Activated CD8-positive, alpha-beta T cell treated with anti-CD3 and anti-CD28 coated beads, Interleukin-2, amount 10 ng/mL, durations not matched to agents 7 days and 5 days (primary cell): ENCODE data around the gene FSHB. TPM values are rescaled to one million over a fixed set of nuclear protein-coding genes. Genes with fewer than 3 reads are reported as not detected.
"Not testable (repeated sequence)": the region's sequence is repeated elsewhere in the genome, so short reads cannot be mapped to it uniquely, and the experiment has no call there.

Experiments
- ATAC-seq: fragments of 150-1000 bp; cut with Tn5 transposase; one replicate; pipeline ENCODE4 v1.10.0; 2021; ENCODE audit warnings: moderate library complexity
- CTCF ChIA-PET: fragments of 350-600 bp; sonication (Branson Sonifier 250); formaldehyde crosslinking; loops from one replicate; lab custom pipeline; 2021; ENCODE audit warnings: antibody characterized with exemption; lab: Charles Lee
- POLR2A ChIA-PET: fragments of 350-600 bp; sonication (Branson Sonifier 250); formaldehyde crosslinking; loops from one replicate; lab custom pipeline; 2021; ENCODE audit warnings: antibody characterized with exemption; lab: Charles Lee
- DNase-seq: peaks from one replicate; pipeline ENCODE4 v3.0.0-alpha.2; 2020
- H3K27ac Mint-ChIP-seq: one replicate; pipeline ENCODE4 v1.8.0; 2021; ENCODE audit warnings: mild to moderate bottlenecking, mixed read lengths
- H3K27me3 Mint-ChIP-seq: one replicate; pipeline ENCODE4 v1.8.0; 2021; ENCODE audit warnings: low read depth, mixed read lengths
- H3K36me3 Mint-ChIP-seq: one replicate; pipeline ENCODE4 v1.8.0; 2021; ENCODE audit warnings: low read depth, mixed read lengths
- H3K4me1 Mint-ChIP-seq: one replicate; pipeline ENCODE4 v1.8.0; 2021; ENCODE audit warnings: low read depth, mixed read lengths
- H3K4me3 Mint-ChIP-seq: one replicate; pipeline ENCODE4 v1.8.0; 2021; ENCODE audit warnings: mild to moderate bottlenecking, mixed read lengths
- H3K9me3 Mint-ChIP-seq: one replicate; pipeline ENCODE4 v1.8.0; 2022; ENCODE audit warnings: mixed read lengths; ENCODE audit not compliant: insufficient read depth
- total RNA-seq, 2 experiments: library from RNA; stranded (reverse); gene quantifications; one replicate each; pipeline ENCODE4 v1.2.3, GENCODE V29; 2021

The FSHB gene
- total RNA-seq, 2 experiments from 2014 or later: not detected

- Mint-ChIP-seq H3K4me3 (no peak overlapping the region), H3K9me3 (no peaks in the 10 kb centered on the region), H3K27me3 (peaks cover 5% of the 10 kb centered on the region), H3K27ac (no peak overlapping the region), H3K4me1 (no peaks in the 10 kb centered on the region), H3K36me3 (no peaks in the 10 kb centered on the region)
- ATAC-seq (no peak), DNase-seq (no peak)
- CTCF ChIA-PET: no interaction called here
- POLR2A ChIA-PET: no interaction called here
Observed at GRCh38 chr11:30228323-30228884, 2.4 kb upstream of the FSHB start.

GRCh38 chr11:30239025-30239424, 8.2 kb downstream of the FSHB start:
- CTCF ChIA-PET: no interaction called here
- Mint-ChIP-seq H3K36me3 (no peaks in the 10 kb centered on the region), H3K4me1 (no peaks in the 10 kb centered on the region), H3K9me3 (no peaks in the 10 kb centered on the region), H3K4me3 (no peak overlapping the region), H3K27ac (no peak overlapping the region), H3K27me3 (peaks cover 2% of the 10 kb centered on the region)
- ATAC-seq (no peak), DNase-seq (no peak)
- POLR2A ChIA-PET: no interaction called here

GRCh38 chr11:30244265-30244664, 13.5 kb downstream of the FSHB start:
- Mint-ChIP-seq H3K4me3 (no peak overlapping the region), H3K4me1 (no peaks in the 10 kb centered on the region), H3K36me3 (no peaks in the 10 kb centered on the region), H3K9me3 (no peaks in the 10 kb centered on the region), H3K27me3 (peaks cover 14% of the 10 kb centered on the region), H3K27ac (no peak overlapping the region)
- POLR2A ChIA-PET: no interaction called here
- DNase-seq: no peak
- CTCF ChIA-PET: no interaction called here
- no peak for ATAC-seq

GRCh38 chr11:30245621-30246020, 14.8 kb downstream of the FSHB start:
- ATAC-seq (no peak), DNase-seq (no peak)
- Mint-ChIP-seq H3K36me3 (no peaks in the 10 kb centered on the region), H3K9me3 (no peaks in the 10 kb centered on the region), H3K27ac (no peak overlapping the region), H3K4me3 (no peak overlapping the region), H3K4me1 (no peaks in the 10 kb centered on the region), H3K27me3 (peaks cover 14% of the 10 kb centered on the region)
- CTCF ChIA-PET: no interaction called here
- POLR2A ChIA-PET: no interaction called here

DNA sequence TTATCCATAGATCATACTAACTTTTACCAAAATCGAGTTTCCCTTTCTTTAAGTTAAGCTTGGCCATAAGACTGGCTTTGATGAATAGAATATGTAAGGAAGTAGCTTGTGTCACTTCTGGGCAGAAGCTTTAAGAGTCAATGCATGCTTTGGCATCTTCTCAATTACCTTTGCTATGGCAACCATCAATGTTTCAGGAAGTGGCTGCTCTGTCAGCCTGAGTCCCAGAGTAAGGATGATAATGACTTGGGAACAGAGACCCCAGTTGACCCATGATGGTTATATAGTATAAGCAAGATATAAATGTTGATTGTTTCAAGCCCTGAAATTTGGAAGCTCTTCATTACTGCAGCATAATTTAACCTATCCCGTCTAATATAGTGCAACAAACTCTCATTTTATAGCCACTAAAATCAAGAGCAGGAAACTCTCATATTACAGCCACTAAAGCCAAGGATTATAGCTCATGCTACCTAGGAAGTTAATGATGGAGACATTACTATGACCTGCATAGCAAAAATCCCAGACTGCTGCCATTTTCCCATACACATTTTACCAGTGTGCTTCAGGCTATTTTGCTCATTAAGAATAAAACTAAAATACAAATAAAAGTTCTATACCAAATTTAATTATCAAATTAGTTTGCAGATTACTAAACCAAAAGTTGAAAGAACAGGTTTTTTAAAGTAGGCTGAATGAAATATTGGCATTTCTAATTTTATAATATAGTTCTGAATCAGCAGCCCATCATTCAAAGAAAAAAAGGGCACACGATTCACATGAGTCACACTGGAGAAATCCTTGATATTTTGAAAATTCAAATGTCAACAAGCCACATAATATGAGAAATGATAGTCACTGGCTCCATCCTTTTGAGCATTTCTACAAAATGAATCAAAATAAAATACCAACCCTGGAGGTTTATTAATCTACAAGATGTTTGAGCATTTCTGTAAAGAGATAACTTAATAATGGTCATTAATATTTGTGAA, 23.8 kb downstream of the FSHB start:
- ATAC-seq (no peak), DNase-seq (no peak)
- Mint-ChIP-seq H3K9me3 (no peaks in the 10 kb centered on the region), H3K27ac (no peak overlapping the region), H3K36me3 (no peaks in the 10 kb centered on the region), H3K4me3 (no peak overlapping the region), H3K4me1 (no peaks in the 10 kb centered on the region), H3K27me3 (peaks cover 10% of the 10 kb centered on the region)
- POLR2A ChIA-PET: no interaction called here
- CTCF ChIA-PET: interaction anchor here (1.0 kb wide), 1 partner anchor 18 kb away, joined by 3 read pairs; no protein-coding TSS in a partner anchor

- Mint-ChIP-seq H3K4me3 (no peak overlapping the region), H3K36me3 (no peaks in the 10 kb centered on the region), H3K27ac (no peak overlapping the region), H3K9me3 (no peaks in the 10 kb centered on the region), H3K27me3 (peaks cover 12% of the 10 kb centered on the region), H3K4me1 (no peaks in the 10 kb centered on the region)
- CTCF ChIA-PET: interaction anchor here (1.0 kb wide), 1 partner anchor 17 kb away, joined by 3 read pairs; no protein-coding TSS in a partner anchor
- DNase-seq (no peak), ATAC-seq (no peak)
- POLR2A ChIA-PET: no interaction called here
Observed at GRCh38 chr11:30255637-30256036, 24.8 kb downstream of the FSHB start.

DNA sequence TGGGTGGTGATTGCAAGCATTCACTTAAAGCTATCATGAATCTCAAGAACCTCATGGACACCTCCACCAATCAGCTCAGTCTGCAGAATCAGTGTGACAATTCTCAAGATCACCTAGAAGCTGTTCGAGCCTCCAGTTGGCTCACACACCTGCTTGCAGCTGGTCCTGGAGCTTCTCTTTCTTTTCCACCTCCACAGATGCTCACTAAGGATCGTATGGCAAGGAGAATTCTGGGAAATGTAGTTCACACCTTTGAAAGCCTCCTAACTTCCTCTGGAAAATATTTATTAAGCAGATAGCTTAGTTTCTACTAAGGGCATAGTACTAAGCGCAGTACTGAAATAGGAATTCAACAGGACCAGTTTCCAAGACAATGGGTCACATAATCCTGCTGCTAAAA, 26.2 kb downstream of the FSHB start:
- Mint-ChIP-seq H3K9me3 (no peaks in the 10 kb centered on the region), H3K4me3 (no peak overlapping the region), H3K36me3 (no peaks in the 10 kb centered on the region), H3K27me3 (peaks cover 15% of the 10 kb centered on the region), H3K4me1 (no peaks in the 10 kb centered on the region), H3K27ac (no peak overlapping the region)
- no peak for DNase-seq
- ChIA-PET CTCF (interaction anchor here (1.5 kb wide), 1 partner anchor 15 kb away, joined by 6 read pairs; no protein-coding TSS in a partner anchor), POLR2A (no interaction called here)
- ATAC-seq: no peak

DNA sequence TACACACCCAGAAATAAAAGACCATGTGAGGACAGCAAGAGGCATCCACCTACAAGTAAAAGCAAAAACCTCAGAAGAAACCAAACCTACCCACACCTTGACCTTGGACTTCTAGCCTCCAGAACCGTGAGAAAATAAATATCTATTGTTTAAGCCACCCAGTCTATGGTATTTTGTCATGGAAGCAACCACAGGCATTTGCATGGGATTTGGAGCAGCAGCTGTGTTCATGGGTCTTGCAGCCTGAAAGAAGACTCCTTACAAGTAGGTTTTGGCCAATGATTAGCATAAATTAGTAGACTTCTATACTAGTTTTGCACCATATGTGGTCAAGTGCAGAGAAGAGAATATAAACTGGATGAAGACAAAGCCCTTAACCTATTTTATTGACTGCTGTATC, 27.9 kb downstream of the FSHB start:
- Mint-ChIP-seq H3K36me3 (no peaks in the 10 kb centered on the region), H3K9me3 (no peaks in the 10 kb centered on the region), H3K4me3 (no peak overlapping the region), H3K4me1 (no peaks in the 10 kb centered on the region), H3K27me3 (peaks cover 14% of the 10 kb centered on the region), H3K27ac (no peak overlapping the region)
- POLR2A ChIA-PET: no interaction called here
- CTCF ChIA-PET: no interaction called here
- no peak for DNase-seq
- no peak for ATAC-seq

DNA sequence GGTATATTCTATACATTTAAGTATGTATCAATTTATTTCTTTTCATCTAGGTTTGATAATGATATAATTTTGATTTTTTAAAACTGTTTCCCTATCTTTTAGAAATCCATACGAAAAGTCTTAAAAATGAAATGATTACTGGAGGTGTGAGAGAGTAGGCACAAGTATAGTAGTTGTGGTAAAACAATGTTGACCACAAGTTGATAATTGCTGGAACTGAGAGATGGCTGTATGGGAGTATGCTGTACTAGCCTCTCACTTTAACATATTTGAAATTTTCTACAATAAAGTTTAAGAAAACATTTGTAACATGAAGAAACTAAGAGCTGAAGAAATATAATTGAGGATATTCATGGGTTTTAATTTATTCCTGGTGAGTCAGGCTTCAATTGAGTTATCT, 30.0 kb downstream of the FSHB start:
- no peak for ATAC-seq
- H3K27ac Mint-ChIP-seq: no peak overlapping the region
- H3K4me1 Mint-ChIP-seq: no peaks in the 10 kb centered on the region
- POLR2A ChIA-PET: no interaction called here
- no peaks in the 10 kb centered on the region for H3K36me3 Mint-ChIP-seq
- peaks cover 11% of the 10 kb centered on the region for H3K27me3 Mint-ChIP-seq
- no peak overlapping the region for H3K4me3 Mint-ChIP-seq
- CTCF ChIA-PET: no interaction called here
- H3K9me3 Mint-ChIP-seq: peaks cover 5% of the 10 kb centered on the region
- no peak for DNase-seq

DNA sequence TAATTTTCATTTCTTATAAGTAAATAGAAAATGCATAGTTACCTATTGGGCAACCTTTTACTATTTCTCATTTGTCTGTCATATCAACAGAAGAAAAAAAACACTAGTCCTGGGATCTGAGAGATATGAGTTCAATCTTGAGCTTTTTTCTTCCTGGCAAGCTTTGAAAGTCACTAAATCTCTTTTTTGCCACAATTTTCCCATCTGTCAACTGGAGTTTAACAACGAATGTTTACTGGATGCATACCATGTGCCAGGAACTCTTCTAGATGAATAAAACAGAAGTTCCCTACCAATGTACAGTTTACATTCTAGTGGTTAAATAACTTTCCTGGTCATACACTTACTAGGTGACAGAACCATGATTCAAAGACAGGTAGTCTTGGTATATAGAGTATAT, 31.0 kb downstream of the FSHB start:
- no peaks in the 10 kb centered on the region for H3K4me1 Mint-ChIP-seq
- POLR2A ChIA-PET: no interaction called here

GRCh38 chr11:30268638-30269037, 37.8 kb downstream of the FSHB start:
- H3K36me3 Mint-ChIP-seq, POLR2A ChIA-PET, DNase-seq, H3K27ac Mint-ChIP-seq, H3K4me3 Mint-ChIP-seq, ATAC-seq, CTCF ChIA-PET, H3K4me1 Mint-ChIP-seq, H3K9me3 Mint-ChIP-seq: not testable (repeated sequence)
- H3K27me3 Mint-ChIP-seq: peaks cover 31% of the 10 kb centered on the region

More for the DNA sequence above, 31.0 kb downstream of the FSHB start:
- H3K27ac Mint-ChIP-seq: no peak overlapping the region
- H3K36me3 Mint-ChIP-seq: no peaks in the 10 kb centered on the region
- H3K27me3 Mint-ChIP-seq: peaks cover 17% of the 10 kb centered on the region
- no peak overlapping the region for H3K4me3 Mint-ChIP-seq
- DNase-seq (no peak), ATAC-seq (no peak)
- CTCF ChIA-PET: interaction anchor here (1.0 kb wide), 1 partner anchor 71 kb away, joined by 3 read pairs; no protein-coding TSS in a partner anchor
- peaks cover 5% of the 10 kb centered on the region for H3K9me3 Mint-ChIP-seq

- ATAC-seq: no peak
- Mint-ChIP-seq H3K9me3 (no peaks in the 10 kb centered on the region), H3K4me1 (no peaks in the 10 kb centered on the region), H3K36me3 (no peaks in the 10 kb centered on the region), H3K27ac (no peak overlapping the region), H3K27me3 (peaks cover 36% of the 10 kb centered on the region), H3K4me3 (no peak overlapping the region)
- ChIA-PET POLR2A (no interaction called here), CTCF (no interaction called here)
- no peak for DNase-seq
Observed at GRCh38 chr11:30270671-30271070, 39.9 kb downstream of the FSHB start.
